IPS-20b (cell line): Measurements from ENCODE around the gene PDAP1.
"Not testable (repeated sequence)": the region's sequence is repeated elsewhere in the genome, so short reads cannot be mapped to it uniquely, and the experiment has no call there.

ENCODE experiments used
- H3K27ac ChIP-seq: one replicate; pipeline ENCODE4 v1.5.1; 2013; ENCODE audit warnings: low read length
- H3K27me3 ChIP-seq: 2 replicates; pipeline ENCODE4 v1.6.1; 2013; ENCODE audit warnings: mild to moderate bottlenecking, low read length, inconsistent platforms; ENCODE audit not compliant: insufficient read depth
- H3K36me3 ChIP-seq: 2 replicates; pipeline ENCODE4 v1.6.1; 2013; ENCODE audit warnings: low read depth, mild to moderate bottlenecking, inconsistent platforms, low read length, moderate library complexity; ENCODE audit not compliant: insufficient read depth
- H3K4me1 ChIP-seq: 2 replicates; pipeline ENCODE4 v1.6.1; 2013; ENCODE audit warnings: mild to moderate bottlenecking, control low read depth, inconsistent platforms, low read length, moderate library complexity; ENCODE audit not compliant: insufficient read depth
- H3K4me3 ChIP-seq: 2 replicates; pipeline ENCODE4 v1.5.1; 2013; ENCODE audit warnings: mild to moderate bottlenecking, low read length, inconsistent platforms
- H3K9ac ChIP-seq: 2 replicates; pipeline ENCODE4 v1.6.1; 2013; ENCODE audit warnings: low read depth, mild to moderate bottlenecking, inconsistent platforms, low read length, moderate library complexity
- H3K9me3 ChIP-seq: 2 replicates; pipeline ENCODE4 v1.6.1; 2013; ENCODE audit warnings: mild to moderate bottlenecking, low read depth, low read length, inconsistent platforms; ENCODE audit not compliant: insufficient read depth

Gene PDAP1

GRCh38 chr7:99371376-99371920 is 36.9 kb downstream of the PDAP1 start:
- Histone ChIP-seq H3K27ac (no peak overlapping the region), H3K9me3 (no peaks in the 10 kb centered on the region)

GRCh38 chr7:99369767-99370391 is 38.5 kb downstream of the PDAP1 start:
- Histone ChIP-seq H3K27ac (no peak overlapping the region), H3K36me3 (peaks cover 18% of the 10 kb centered on the region), H3K4me3 (no peak overlapping the region), H3K27me3 (peaks cover 3% of the 10 kb centered on the region; the same call in 1 of the 2 replicates), H3K4me1 (0 out of 2 replicates have a peak, but pooled peaks cover 3% of the 10 kb centered on the region), H3K9me3 (no peaks in the 10 kb centered on the region), H3K9ac (no peak overlapping the region)

More at GRCh38 chr7:99371376-99371920, 36.9 kb downstream of the PDAP1 start:
- H3K27me3 ChIP-seq = peaks cover 3% of the 10 kb centered on the region; the same call in 1 of the 2 replicates
- H3K36me3 ChIP-seq = 0 out of 2 replicates have a peak, but pooled peaks cover 5% of the 10 kb centered on the region
- H3K9ac ChIP-seq = no peak overlapping the region
- no peak overlapping the region for H3K4me3 ChIP-seq
- H3K4me1 ChIP-seq = 0 out of 2 replicates have a peak, but pooled peaks cover under 1% of the 10 kb centered on the region

- peaks cover 3% of the 10 kb centered on the region; the same call in 1 of the 2 replicates for H3K27me3 ChIP-seq
- 0 out of 2 replicates have a peak, but pooled peaks cover 3% of the 10 kb centered on the region for H3K4me1 ChIP-seq
- H3K27ac ChIP-seq = no peak overlapping the region
- H3K9ac ChIP-seq = no peak overlapping the region
- H3K4me3 ChIP-seq = no peak overlapping the region
- H3K36me3 ChIP-seq = peaks cover 27% of the 10 kb centered on the region
- no peaks in the 10 kb centered on the region for H3K9me3 ChIP-seq
Measured at GRCh38 chr7:99368750-99369389, 39.5 kb downstream of the PDAP1 start.

GRCh38 chr7:99366646-99367045 is 41.8 kb downstream of the PDAP1 start:
- Histone ChIP-seq H3K4me3 (no peak overlapping the region), H3K36me3 (peaks cover 42% of the 10 kb centered on the region), H3K9me3 (no peaks in the 10 kb centered on the region), H3K27ac (no peak overlapping the region), H3K9ac (no peak overlapping the region), H3K4me1 (0 out of 2 replicates have a peak, but pooled peaks cover 3% of the 10 kb centered on the region), H3K27me3 (no peaks in the 10 kb centered on the region)

GRCh38 chr7:99365318-99366141 is 42.9 kb downstream of the PDAP1 start:
- Histone ChIP-seq H3K9ac (no peak overlapping the region), H3K4me3 (no peak overlapping the region), H3K27me3 (no peaks in the 10 kb centered on the region), H3K9me3 (no peaks in the 10 kb centered on the region), H3K27ac (no peak overlapping the region), H3K4me1 (0 out of 2 replicates have a peak, but pooled peaks cover 3% of the 10 kb centered on the region), H3K36me3 (peaks cover 53% of the 10 kb centered on the region)

GRCh38 chr7:99363286-99363685 is 45.1 kb downstream of the PDAP1 start:
- Histone ChIP-seq H3K27me3 (no peaks in the 10 kb centered on the region), H3K9ac (no peak overlapping the region), H3K4me3 (no peak overlapping the region), H3K36me3 (peaks cover 71% of the 10 kb centered on the region), H3K4me1 (0 out of 2 replicates have a peak, but pooled peaks cover 5% of the 10 kb centered on the region), H3K9me3 (no peaks in the 10 kb centered on the region), H3K27ac (no peak overlapping the region)

GRCh38 chr7:99362801-99363200 is 45.6 kb downstream of the PDAP1 start:
- peaks cover 75% of the 10 kb centered on the region for H3K36me3 ChIP-seq
- H3K9ac ChIP-seq = no peak overlapping the region
- 0 out of 2 replicates have a peak, but pooled peaks cover 5% of the 10 kb centered on the region for H3K4me1 ChIP-seq
- no peak overlapping the region for H3K27ac ChIP-seq
- H3K4me3 ChIP-seq = no peak overlapping the region
- H3K27me3 ChIP-seq = no peaks in the 10 kb centered on the region
- H3K9me3 ChIP-seq = no peaks in the 10 kb centered on the region

- no peak overlapping the region for H3K4me3 ChIP-seq
- H3K27ac ChIP-seq = no peak overlapping the region
- H3K27me3 ChIP-seq = no peaks in the 10 kb centered on the region
- H3K9ac ChIP-seq = no peak overlapping the region
- H3K36me3 ChIP-seq = peaks cover 72% of the 10 kb centered on the region
- 0 out of 2 replicates have a peak, but pooled peaks cover 2% of the 10 kb centered on the region for H3K4me1 ChIP-seq
- no peaks in the 10 kb centered on the region for H3K9me3 ChIP-seq
Measured at GRCh38 chr7:99359465-99360154, 48.8 kb downstream of the PDAP1 start.

GRCh38 chr7:99358521-99358920 is 49.9 kb downstream of the PDAP1 start:
- H3K9ac ChIP-seq, H3K4me3 ChIP-seq, H3K4me1 ChIP-seq, H3K27ac ChIP-seq, H3K27me3 ChIP-seq, H3K9me3 ChIP-seq: not testable (repeated sequence)
- peaks cover 69% of the 10 kb centered on the region for H3K36me3 ChIP-seq

- Histone ChIP-seq H3K9ac (no peak overlapping the region), H3K27me3 (no peaks in the 10 kb centered on the region), H3K36me3 (peaks cover 63% of the 10 kb centered on the region), H3K27ac (no peak overlapping the region), H3K4me3 (no peak overlapping the region), H3K9me3 (no peaks in the 10 kb centered on the region), H3K4me1 (0 out of 2 replicates have a peak, but pooled peaks cover 2% of the 10 kb centered on the region)
Measured at GRCh38 chr7:99357701-99358490, 50.5 kb downstream of the PDAP1 start.
